ENCODE data around the gene DNAJC3. TPM values are rescaled to one million over a fixed set of nuclear protein-coding genes. Genes with fewer than 3 reads are reported as not detected.
"Not testable (repeated sequence)": the region's sequence is repeated elsewhere in the genome, so short reads cannot be mapped to it uniquely, and the experiment has no call there.

DNAJC3 gene
- total RNA-seq, 1 donor: 85.1 TPM

- TF ChIP-seq CTCF (IDR thresholded peaks at IDR 0.05; ENCODE audit: insufficient read depth, low read depth, low read length): no peak
- DNase-seq (ENCODE audit: low read depth): no peak
- no peak overlapping the region for H3K4me3 ChIP-seq (ENCODE audit: low read depth, low read length)
Observed at GRCh38 chr13:95728957-95729356, 52.0 kb downstream of the DNAJC3 start.

GRCh38 chr13:95734124-95734523 lies 57.2 kb downstream of the DNAJC3 start:
- TF ChIP-seq CTCF (IDR thresholded peaks at IDR 0.05; ENCODE audit: insufficient read depth, low read depth, low read length): no peak
- H3K4me3 ChIP-seq (ENCODE audit: low read depth, low read length): no peak overlapping the region
- DNase-seq (ENCODE audit: low read depth): no peak

- not testable (repeated sequence) for DNase-seq (ENCODE audit: low read depth)
- peak overlapping the region; percentile 27 for H3K4me3 ChIP-seq (ENCODE audit: low read depth, low read length)
Observed at GRCh38 chr13:95740071-95740978, 63.4 kb downstream of the DNAJC3 start.

- peak; percentile 16 for DNase-seq (ENCODE audit: low read depth)
- no peak for TF ChIP-seq CTCF (IDR thresholded peaks at IDR 0.05; ENCODE audit: insufficient read depth, low read depth, low read length)
- H3K4me3 ChIP-seq (ENCODE audit: low read depth, low read length): no peak overlapping the region
Observed at GRCh38 chr13:95740979-95741320, 64.0 kb downstream of the DNAJC3 start.

- no peak for DNase-seq (ENCODE audit: low read depth)
- H3K4me3 ChIP-seq (ENCODE audit: low read depth, low read length): no peak overlapping the region
- TF ChIP-seq CTCF (IDR thresholded peaks at IDR 0.05; ENCODE audit: insufficient read depth, low read depth, low read length): no peak
Observed at GRCh38 chr13:95741584-95742563, 64.9 kb downstream of the DNAJC3 start.

- DNase-seq (ENCODE audit: low read depth): no peak
- no peak for TF ChIP-seq CTCF (IDR thresholded peaks at IDR 0.05; ENCODE audit: insufficient read depth, low read depth, low read length)
- no peak overlapping the region for H3K4me3 ChIP-seq (ENCODE audit: low read depth, low read length)
Observed at GRCh38 chr13:95743192-95743591, 66.3 kb downstream of the DNAJC3 start.

GRCh38 chr13:95745289-95745688 lies 68.3 kb downstream of the DNAJC3 start:
- no peak for TF ChIP-seq CTCF (IDR thresholded peaks at IDR 0.05; ENCODE audit: insufficient read depth, low read depth, low read length)
- H3K4me3 ChIP-seq (ENCODE audit: low read depth, low read length): no peak overlapping the region
- DNase-seq (ENCODE audit: low read depth): no peak

All from fibroblast of villous mesenchyme (primary cell).